Nephron (organoid): Measurements from ENCODE around the gene ASTN2.
A peak's percentile ranks its signal among the peaks of the same experiment; 100 is the strongest.

ENCODE experiments used
- H3K27ac Mint-ChIP-seq, 3 experiments: 2 replicates each; pipeline ENCODE4 v1.8.0; 2020; ENCODE audit warnings: mixed read lengths in 3 of 3, mild to moderate bottlenecking in 2 of 3, moderate library complexity in 1 of 3
- H3K27me3 Mint-ChIP-seq: 2 replicates; pipeline ENCODE4 v1.8.0; 2021; ENCODE audit warnings: low read depth, mild to moderate bottlenecking, moderate library complexity, mixed read lengths
- H3K36me3 Mint-ChIP-seq: 2 replicates; pipeline ENCODE4 v1.8.0; 2020; ENCODE audit warnings: low read depth, mixed read lengths
- H3K4me1 Mint-ChIP-seq: 2 replicates; pipeline ENCODE4 v1.8.0; 2020; ENCODE audit warnings: mixed read lengths
- H3K4me3 Mint-ChIP-seq, 3 experiments: 2 replicates each; pipeline ENCODE4 v1.8.0; 2020; ENCODE audit warnings: mild to moderate bottlenecking in 3 of 3, mixed read lengths in 3 of 3, moderate library complexity in 2 of 3
- H3K9me3 Mint-ChIP-seq: 2 replicates; pipeline ENCODE4 v1.8.0; 2020; ENCODE audit warnings: mixed read lengths
- TF ChIP-seq, protein P1 (sequence below), 3 experiments: fragments of 200-600 bp; sonication (generic); IDR thresholded peaks; one replicate each; pipeline ENCODE4 v1.5.0; 2021; ENCODE audit warnings: antibody characterized with exemption in 3 of 3; ENCODE audit not compliant: unreplicated experiment in 3 of 3

Gene ASTN2

DNA sequence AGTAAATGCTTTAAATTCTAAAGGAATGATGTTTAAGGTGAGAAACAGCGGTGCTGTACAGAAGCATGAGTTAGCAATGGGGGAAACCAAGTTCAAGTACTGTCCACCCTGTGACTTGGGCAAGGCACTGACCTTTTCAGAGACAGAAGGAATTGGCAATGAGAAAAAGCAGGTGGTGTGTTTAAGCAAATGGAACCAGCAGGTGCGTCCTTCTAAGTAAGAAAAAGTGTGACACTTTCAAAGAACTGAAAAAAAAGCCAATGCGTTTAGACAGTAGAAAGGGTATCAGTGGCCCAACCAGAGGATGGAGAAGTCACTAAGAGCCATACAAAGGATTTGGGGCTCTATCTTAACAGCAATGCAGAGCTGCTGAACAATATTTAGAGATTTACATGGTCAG lies 1010.6 kb downstream of the ASTN2 start:
- no peaks in the 10 kb centered on the region for H3K4me1 Mint-ChIP-seq
- H3K9me3 Mint-ChIP-seq = no peaks in the 10 kb centered on the region
- H3K4me3 Mint-ChIP-seq = no peak overlapping the region
- H3K27me3 Mint-ChIP-seq = no peaks in the 10 kb centered on the region
- TF ChIP-seq, protein P1, sequence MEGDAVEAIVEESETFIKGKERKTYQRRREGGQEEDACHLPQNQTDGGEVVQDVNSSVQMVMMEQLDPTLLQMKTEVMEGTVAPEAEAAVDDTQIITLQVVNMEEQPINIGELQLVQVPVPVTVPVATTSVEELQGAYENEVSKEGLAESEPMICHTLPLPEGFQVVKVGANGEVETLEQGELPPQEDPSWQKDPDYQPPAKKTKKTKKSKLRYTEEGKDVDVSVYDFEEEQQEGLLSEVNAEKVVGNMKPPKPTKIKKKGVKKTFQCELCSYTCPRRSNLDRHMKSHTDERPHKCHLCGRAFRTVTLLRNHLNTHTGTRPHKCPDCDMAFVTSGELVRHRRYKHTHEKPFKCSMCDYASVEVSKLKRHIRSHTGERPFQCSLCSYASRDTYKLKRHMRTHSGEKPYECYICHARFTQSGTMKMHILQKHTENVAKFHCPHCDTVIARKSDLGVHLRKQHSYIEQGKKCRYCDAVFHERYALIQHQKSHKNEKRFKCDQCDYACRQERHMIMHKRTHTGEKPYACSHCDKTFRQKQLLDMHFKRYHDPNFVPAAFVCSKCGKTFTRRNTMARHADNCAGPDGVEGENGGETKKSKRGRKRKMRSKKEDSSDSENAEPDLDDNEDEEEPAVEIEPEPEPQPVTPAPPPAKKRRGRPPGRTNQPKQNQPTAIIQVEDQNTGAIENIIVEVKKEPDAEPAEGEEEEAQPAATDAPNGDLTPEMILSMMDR (IDR thresholded peaks at IDR 0.05; ENCODE audit: unreplicated experiment in 3 of 3) = no peak
- no peaks in the 10 kb centered on the region for H3K36me3 Mint-ChIP-seq
- peak overlapping the region in 1 of 3 experiments; percentile 28 for H3K27ac Mint-ChIP-seq

DNA sequence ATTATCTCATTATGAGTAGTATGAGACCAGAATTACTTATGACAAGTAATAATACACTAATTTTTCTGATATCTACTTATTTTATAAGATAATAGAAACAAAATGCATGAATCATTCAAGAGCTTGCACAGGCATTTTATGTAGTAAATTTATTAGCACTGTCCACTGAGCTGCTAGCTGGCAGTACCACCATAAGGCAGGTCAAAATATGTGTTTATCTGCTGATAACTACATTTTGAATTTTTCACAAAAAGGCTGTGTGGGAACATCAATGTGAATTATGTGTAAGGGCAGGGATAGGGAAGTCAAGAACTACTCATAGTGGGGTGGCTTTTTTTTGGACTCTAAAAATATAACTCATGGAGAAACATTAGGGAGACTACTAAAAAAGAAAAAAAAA lies 1011.7 kb downstream of the ASTN2 start:
- TF ChIP-seq, protein P1 (IDR thresholded peaks at IDR 0.05; ENCODE audit: unreplicated experiment in 3 of 3) = no peak
- H3K36me3 Mint-ChIP-seq = peaks cover 5% of the 10 kb centered on the region
- no peaks in the 10 kb centered on the region for H3K4me1 Mint-ChIP-seq
- H3K27ac Mint-ChIP-seq = no peak overlapping the region
- no peaks in the 10 kb centered on the region for H3K27me3 Mint-ChIP-seq
- no peak overlapping the region for H3K4me3 Mint-ChIP-seq
- H3K9me3 Mint-ChIP-seq = no peaks in the 10 kb centered on the region

DNA sequence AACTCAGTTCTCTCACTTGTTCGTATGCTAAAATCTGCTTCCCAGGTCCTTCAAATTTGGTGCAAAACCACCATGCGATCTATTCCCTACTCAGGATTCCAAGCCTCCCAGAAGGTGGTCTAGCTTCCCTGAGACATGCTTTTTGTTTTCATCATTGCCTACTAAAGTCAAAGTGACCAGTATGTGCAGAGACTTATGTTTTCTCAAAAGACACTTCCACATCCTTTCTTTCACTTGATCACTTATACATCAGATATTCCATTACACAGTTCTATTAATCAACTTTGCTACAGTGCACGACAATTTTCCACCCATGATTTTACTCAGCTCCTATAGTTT lies 1019.2 kb downstream of the ASTN2 start:
- Mint-ChIP-seq H3K4me3 (no peak overlapping the region), H3K4me1 (no peaks in the 10 kb centered on the region), H3K27me3 (no peaks in the 10 kb centered on the region), H3K9me3 (no peaks in the 10 kb centered on the region), H3K27ac (no peak overlapping the region), H3K36me3 (peaks cover 33% of the 10 kb centered on the region)
- TF ChIP-seq, protein P1 (IDR thresholded peaks at IDR 0.05; ENCODE audit: unreplicated experiment in 3 of 3) = no peak

DNA sequence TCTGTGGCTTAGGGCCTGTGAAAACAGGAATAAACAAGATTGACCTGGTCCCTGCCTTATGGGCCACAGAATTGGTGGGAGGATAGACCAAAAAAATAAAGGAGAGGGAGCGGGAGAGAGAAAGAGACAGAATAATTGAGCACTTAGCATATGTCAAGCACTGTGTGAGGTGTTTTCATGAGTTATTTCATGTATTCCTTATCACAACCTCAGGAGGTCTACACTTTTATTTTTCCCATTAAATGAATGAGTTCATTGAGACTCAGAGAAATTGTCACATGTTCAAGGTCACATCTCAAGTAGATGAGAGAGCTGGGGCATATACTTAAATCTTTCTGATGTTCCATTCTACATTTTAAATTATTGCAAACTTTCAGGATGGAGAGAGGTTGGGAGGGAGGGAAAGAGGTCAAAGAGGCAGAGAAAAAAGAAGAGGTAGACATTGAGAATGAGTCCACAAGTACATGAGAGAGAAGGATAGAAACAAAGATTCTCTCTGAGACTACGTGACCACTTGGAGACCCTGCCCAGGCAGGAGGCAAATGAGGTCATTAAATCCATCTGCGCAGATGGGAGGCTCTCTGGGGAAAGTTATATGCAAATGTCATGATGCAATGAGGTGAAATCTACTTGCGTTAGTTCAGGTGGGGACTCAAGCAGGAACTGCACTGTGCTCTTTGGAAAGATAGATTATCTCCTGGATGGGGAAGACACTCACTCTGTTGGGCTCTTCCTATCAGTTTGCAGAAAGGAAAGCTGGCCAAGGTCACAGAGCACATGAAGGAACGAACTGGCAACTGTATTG lies 1019.8 kb downstream of the ASTN2 start:
- no peak overlapping the region for H3K4me3 Mint-ChIP-seq
- H3K27me3 Mint-ChIP-seq = no peaks in the 10 kb centered on the region
- peaks cover 33% of the 10 kb centered on the region for H3K36me3 Mint-ChIP-seq
- H3K27ac Mint-ChIP-seq = no peak overlapping the region
- H3K9me3 Mint-ChIP-seq = no peaks in the 10 kb centered on the region
- H3K4me1 Mint-ChIP-seq = no peaks in the 10 kb centered on the region
- TF ChIP-seq, protein P1 (IDR thresholded peaks at IDR 0.05; ENCODE audit: unreplicated experiment in 3 of 3) = no peak

DNA sequence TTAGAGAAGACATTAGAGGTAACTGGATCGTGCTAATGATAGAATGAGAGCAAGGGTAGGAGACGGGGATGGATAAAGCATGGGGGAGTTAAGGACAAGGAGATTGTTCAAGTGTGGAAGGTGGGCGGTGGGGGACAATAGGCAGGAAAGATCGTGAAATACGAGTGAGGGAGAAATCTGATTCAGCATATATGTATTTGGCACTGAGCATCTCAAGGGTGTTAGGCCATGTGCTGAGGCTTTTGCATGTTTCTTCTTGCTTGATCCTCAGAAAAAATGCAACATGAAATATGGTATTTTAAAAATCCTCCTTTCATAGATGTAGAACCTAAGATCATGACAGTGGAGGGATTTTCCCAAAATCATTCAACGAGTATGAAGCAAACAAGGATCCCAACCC lies 1020.8 kb downstream of the ASTN2 start:
- TF ChIP-seq, protein P1 (IDR thresholded peaks at IDR 0.05; ENCODE audit: unreplicated experiment in 3 of 3) = no peak
- H3K36me3 Mint-ChIP-seq = peaks cover 38% of the 10 kb centered on the region
- no peaks in the 10 kb centered on the region for H3K27me3 Mint-ChIP-seq
- H3K4me1 Mint-ChIP-seq = no peaks in the 10 kb centered on the region
- H3K9me3 Mint-ChIP-seq = no peaks in the 10 kb centered on the region
- H3K27ac Mint-ChIP-seq = no peak overlapping the region
- H3K4me3 Mint-ChIP-seq = no peak overlapping the region

DNA sequence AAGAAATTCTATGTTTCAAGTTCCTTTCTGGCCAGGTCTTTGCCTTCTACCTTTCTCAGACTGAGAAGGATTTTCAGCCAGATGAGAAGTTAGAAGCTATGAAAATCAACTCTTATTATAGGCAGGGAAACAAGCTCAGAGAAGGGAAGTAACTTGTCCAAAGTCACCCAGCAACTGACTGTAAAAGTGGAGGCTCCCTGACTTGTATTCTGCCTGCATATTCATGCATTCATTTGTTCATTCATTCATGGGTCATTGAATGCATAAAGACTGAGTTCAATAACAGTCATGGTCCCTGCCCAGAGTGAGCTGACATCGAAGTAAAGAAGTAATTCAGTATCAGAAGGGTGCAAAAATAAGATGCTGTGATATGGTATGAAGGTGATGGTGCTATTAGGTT lies 1021.7 kb downstream of the ASTN2 start:
- H3K36me3 Mint-ChIP-seq = peaks cover 35% of the 10 kb centered on the region
- H3K4me1 Mint-ChIP-seq = no peaks in the 10 kb centered on the region
- no peak overlapping the region for H3K27ac Mint-ChIP-seq
- H3K27me3 Mint-ChIP-seq = no peaks in the 10 kb centered on the region
- no peaks in the 10 kb centered on the region for H3K9me3 Mint-ChIP-seq
- TF ChIP-seq, protein P1 (IDR thresholded peaks at IDR 0.05; ENCODE audit: unreplicated experiment in 3 of 3) = no peak
- H3K4me3 Mint-ChIP-seq = no peak overlapping the region
